CD4-positive, alpha-beta T cell (primary cell): ENCODE data around the gene FUT6. TPM values are rescaled to one million over a fixed set of nuclear protein-coding genes. Genes with fewer than 3 reads are reported as not detected.
A peak's percentile ranks its signal among the peaks of the same experiment; 100 is the strongest.

Experiments used
- ATAC-seq: fragments of 200-7000 bp; cut with Tn5 transposase; one replicate; pipeline ENCODE4 v1.10.0; 2022; ENCODE audit warnings: mild to moderate bottlenecking; ENCODE audit not compliant: poor library complexity
- CTCF ChIA-PET: fragments of 350-600 bp; sonication (Branson Sonifier 250); formaldehyde crosslinking; loops from one replicate; lab custom pipeline; 2021; ENCODE audit warnings: antibody characterized with exemption, inconsistent platforms; lab: Charles Lee
- POLR2A ChIA-PET: fragments of 350-600 bp; sonication (Branson Sonifier 250); formaldehyde crosslinking; loops from one replicate; lab custom pipeline; 2021; ENCODE audit warnings: antibody characterized with exemption, inconsistent platforms; lab: Charles Lee
- DNase-seq, 14 experiments: peaks; one replicate each; pipeline ENCODE4 v3.0.0-alpha.2; 2013 to 2020; ENCODE audit warnings: mixed read lengths in 2 of 14
- H3K27ac ChIP-seq, 2 donors: one replicate each; pipeline versions ENCODE4 v1.5.1 to v1.7.0; 2013; ENCODE audit warnings: low read length in 2 of 2, low read depth in 1 of 2, mild to moderate bottlenecking in 1 of 2
- H3K27me3 ChIP-seq, 2 experiments: 1 replicate in 1 of 2; 2 replicates in 1 of 2; pipeline versions ENCODE4 v1.6.1 to v1.7.0; 2013; ENCODE audit warnings: low read length in 2 of 2, control low read depth in 1 of 2, mild to moderate bottlenecking in 1 of 2, moderate library complexity in 1 of 2; ENCODE audit not compliant: insufficient read depth in 2 of 2, control insufficient read depth in 1 of 2
- H3K36me3 ChIP-seq: one replicate; pipeline ENCODE4 v1.6.1; 2013; ENCODE audit warnings: low read length, control low read depth; ENCODE audit not compliant: insufficient read depth
- H3K4me1 ChIP-seq: one replicate; pipeline ENCODE4 v1.6.1; 2013; ENCODE audit warnings: low read length, control low read depth; ENCODE audit not compliant: insufficient read depth
- H3K4me3 ChIP-seq: one replicate; pipeline ENCODE4 v1.5.1; 2013; ENCODE audit warnings: mild to moderate bottlenecking, low read length, moderate library complexity
- H3K9me3 ChIP-seq, 2 experiments: 1 replicate in 1 of 2; 2 replicates in 1 of 2; pipeline versions ENCODE4 v1.6.1 to v1.7.0; 2013; ENCODE audit warnings: low read length in 2 of 2, mild to moderate bottlenecking in 2 of 2, control low read depth in 1 of 2, moderate library complexity in 1 of 2; ENCODE audit not compliant: control insufficient read depth in 1 of 2, insufficient read depth in 1 of 2
- H3K27ac Mint-ChIP-seq: one replicate; pipeline ENCODE4 v1.8.0; 2020; ENCODE audit warnings: mixed read lengths
- H3K27me3 Mint-ChIP-seq: one replicate; pipeline ENCODE4 v1.8.0; 2021; ENCODE audit warnings: mixed read lengths
- H3K36me3 Mint-ChIP-seq: one replicate; pipeline ENCODE4 v1.8.0; 2021; ENCODE audit warnings: low read depth, mixed read lengths
- H3K4me1 Mint-ChIP-seq: one replicate; pipeline ENCODE4 v1.8.0; 2021; ENCODE audit warnings: low read depth, mixed read lengths
- H3K4me3 Mint-ChIP-seq: one replicate; pipeline ENCODE4 v1.8.0; 2020; ENCODE audit warnings: mild to moderate bottlenecking, mixed read lengths
- H3K9me3 Mint-ChIP-seq: one replicate; pipeline ENCODE4 v1.8.0; 2020; ENCODE audit warnings: mixed read lengths
- intact Hi-C, 2 experiments: fragments of 100-400 bp; cut with DNase I in 1 of 2; cut with micrococcal nuclease in 1 of 2; formaldehyde crosslinking; loops; one replicate each; pipeline versions ENCODE4 v1.15.1 to v1.9.0; 2023 to 2025; cut with DNase I, micrococcal nuclease
- total RNA-seq, 174 experiments: library from RNA in 2 of 174; stranded (reverse) in 2 of 174; gene quantifications; one replicate each; pipeline ENCODE4 v1.2.3 and lab custom pipeline; 2021 to 2026
- TF ChIP-seq, protein P1 (sequence below): fragments of 200-600 bp; IDR thresholded peaks from one replicate; pipeline ENCODE4 v1.8.0; 2022; ENCODE audit warnings: antibody characterized with exemption, mild to moderate bottlenecking

FUT6 gene
- total RNA-seq, 2 experiments from 2014 or later: 0.17 TPM; not detected in 1

DNA sequence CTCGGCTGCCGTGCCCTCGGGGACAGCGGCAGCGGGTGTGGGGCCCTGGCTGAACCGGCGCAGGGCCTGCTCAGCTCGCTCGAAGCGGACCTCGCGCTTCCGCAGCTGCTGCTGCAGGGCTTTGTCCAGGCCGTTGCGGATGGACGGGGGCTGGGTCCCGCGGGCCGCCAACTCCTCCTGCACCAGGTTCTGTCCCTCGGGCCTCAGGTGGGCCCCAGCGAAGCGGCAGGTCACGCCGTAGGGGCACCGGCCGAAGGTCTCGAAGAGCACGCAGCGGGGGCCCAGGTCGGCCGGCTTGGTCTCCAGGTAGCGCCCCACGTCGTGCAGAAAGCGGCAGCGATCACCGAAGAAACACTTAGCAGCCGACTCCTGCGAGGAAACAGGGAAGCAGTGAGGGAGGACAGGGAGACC, 50.1 kb downstream of the FUT6 start:
- CTCF ChIA-PET: no interaction called here
- Histone ChIP-seq H3K27ac (no peak overlapping the region), H3K27me3 (no peaks in the 10 kb centered on the region), H3K9me3 (no peaks in the 10 kb centered on the region), H3K36me3 (peaks cover 57% of the 10 kb centered on the region), H3K4me1 (peaks cover 26% of the 10 kb centered on the region), H3K4me3 (no peak overlapping the region)
- intact Hi-C loops: no loop called here
- H3K27me3 Mint-ChIP-seq: no peaks in the 10 kb centered on the region
- ATAC-seq (no peak), DNase-seq (peak in 1 of 14 experiments; percentile 54)
- H3K36me3 Mint-ChIP-seq: peaks cover 45% of the 10 kb centered on the region
- POLR2A ChIA-PET: interaction anchor here (2.8 to 3.6 kb wide), 4 partner anchors 15 to 167 kb away, joined by 15 to 23 read pairs (median 18); partner anchors contain the start of genes CATSPERD, LONP1, NDUFA11 and SAFB
- no peaks in the 10 kb centered on the region for H3K9me3 Mint-ChIP-seq
- H3K4me3 Mint-ChIP-seq: peak overlapping the region; percentile 54
- TF ChIP-seq, protein P1, sequence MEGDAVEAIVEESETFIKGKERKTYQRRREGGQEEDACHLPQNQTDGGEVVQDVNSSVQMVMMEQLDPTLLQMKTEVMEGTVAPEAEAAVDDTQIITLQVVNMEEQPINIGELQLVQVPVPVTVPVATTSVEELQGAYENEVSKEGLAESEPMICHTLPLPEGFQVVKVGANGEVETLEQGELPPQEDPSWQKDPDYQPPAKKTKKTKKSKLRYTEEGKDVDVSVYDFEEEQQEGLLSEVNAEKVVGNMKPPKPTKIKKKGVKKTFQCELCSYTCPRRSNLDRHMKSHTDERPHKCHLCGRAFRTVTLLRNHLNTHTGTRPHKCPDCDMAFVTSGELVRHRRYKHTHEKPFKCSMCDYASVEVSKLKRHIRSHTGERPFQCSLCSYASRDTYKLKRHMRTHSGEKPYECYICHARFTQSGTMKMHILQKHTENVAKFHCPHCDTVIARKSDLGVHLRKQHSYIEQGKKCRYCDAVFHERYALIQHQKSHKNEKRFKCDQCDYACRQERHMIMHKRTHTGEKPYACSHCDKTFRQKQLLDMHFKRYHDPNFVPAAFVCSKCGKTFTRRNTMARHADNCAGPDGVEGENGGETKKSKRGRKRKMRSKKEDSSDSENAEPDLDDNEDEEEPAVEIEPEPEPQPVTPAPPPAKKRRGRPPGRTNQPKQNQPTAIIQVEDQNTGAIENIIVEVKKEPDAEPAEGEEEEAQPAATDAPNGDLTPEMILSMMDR: no peak
- peaks cover 15% of the 10 kb centered on the region for H3K4me1 Mint-ChIP-seq
- H3K27ac Mint-ChIP-seq: no peak overlapping the region

DNA sequence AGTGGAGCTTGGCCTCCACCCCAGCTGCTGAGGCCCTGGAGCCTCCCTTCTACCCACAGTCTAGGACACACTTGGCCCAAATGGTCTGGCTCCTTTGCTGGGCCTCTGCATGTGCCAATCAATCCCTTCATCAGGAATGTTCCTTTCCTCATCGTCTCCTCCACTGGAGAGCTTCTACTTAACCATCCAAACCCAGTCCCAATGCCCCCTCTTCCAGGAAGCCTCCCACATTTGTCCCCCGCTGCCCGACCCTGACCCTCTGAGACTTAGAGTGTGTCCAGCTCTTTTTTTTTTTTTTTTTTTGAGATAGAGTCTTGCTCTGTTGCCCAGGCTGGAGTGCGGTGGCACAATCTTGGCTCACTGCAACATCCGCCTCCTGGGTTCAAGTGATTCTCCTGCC, 51.1 kb downstream of the FUT6 start:
- H3K36me3 ChIP-seq: peaks cover 60% of the 10 kb centered on the region
- no peaks in the 10 kb centered on the region for H3K27me3 Mint-ChIP-seq
- H3K36me3 Mint-ChIP-seq: peaks cover 50% of the 10 kb centered on the region
- ATAC-seq: no peak
- no peak overlapping the region for H3K4me3 ChIP-seq
- H3K4me3 Mint-ChIP-seq: peak overlapping the region; percentile 45
- H3K27ac Mint-ChIP-seq: no peak overlapping the region
- no peak overlapping the region for H3K27ac ChIP-seq
- no peaks in the 10 kb centered on the region for H3K9me3 ChIP-seq
- H3K4me1 Mint-ChIP-seq: peaks cover 15% of the 10 kb centered on the region
- DNase-seq: no peak
- no peaks in the 10 kb centered on the region for H3K27me3 ChIP-seq
- H3K9me3 Mint-ChIP-seq: no peaks in the 10 kb centered on the region
- H3K4me1 ChIP-seq: peaks cover 22% of the 10 kb centered on the region
- ChIA-PET CTCF (interaction anchor here (1.7 kb wide), 1 partner anchor 16 kb away, joined by 6 read pairs; no protein-coding TSS in a partner anchor), POLR2A (no interaction called here)
- TF ChIP-seq, protein P1: no peak
- intact Hi-C loops: no loop called here

DNA sequence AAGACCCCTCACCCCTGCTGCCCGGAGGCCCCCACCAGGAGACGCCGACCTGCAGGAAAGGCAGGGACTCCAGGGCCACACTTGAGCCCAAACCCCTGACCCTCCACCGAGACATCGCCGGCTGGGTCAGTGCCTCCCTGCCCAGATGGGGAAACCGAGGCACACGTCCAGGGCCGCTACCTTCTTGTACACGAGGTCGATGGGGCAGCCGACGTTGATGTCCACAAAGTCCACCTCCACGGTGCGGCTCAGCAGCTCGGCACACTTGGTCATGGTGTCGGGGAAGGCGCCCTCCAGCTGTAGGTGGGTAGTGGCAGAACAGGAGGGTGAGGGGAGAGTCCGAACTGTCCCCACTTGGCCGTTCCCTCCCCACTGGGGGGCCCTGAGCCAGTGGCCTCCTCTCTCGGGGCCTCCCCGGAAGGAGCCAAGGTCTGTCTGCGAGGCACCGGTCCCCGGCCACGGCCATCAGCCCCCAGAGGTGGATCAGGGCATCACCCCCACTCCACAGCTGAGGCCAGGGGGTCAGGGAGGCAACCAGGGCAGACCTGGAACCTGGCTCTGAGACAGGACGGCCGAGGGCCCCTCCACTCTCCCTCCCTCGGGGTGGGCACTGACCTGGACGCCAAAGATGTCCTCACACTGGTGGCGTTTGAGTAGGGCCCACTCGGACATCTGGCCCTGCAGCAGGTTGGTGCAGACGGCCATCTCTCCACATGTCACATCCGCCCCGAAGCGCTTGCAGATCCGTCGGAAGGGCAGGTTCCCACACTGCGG, 51.9 kb downstream of the FUT6 start:
- Mint-ChIP-seq H3K4me3 (peak overlapping the region; percentile 45), H3K27ac (no peak overlapping the region), H3K36me3 (peaks cover 50% of the 10 kb centered on the region), H3K9me3 (no peaks in the 10 kb centered on the region), H3K4me1 (peaks cover 15% of the 10 kb centered on the region), H3K27me3 (no peaks in the 10 kb centered on the region)
- intact Hi-C loops: no loop called here
- no peak for ATAC-seq
- TF ChIP-seq, protein P1: no peak
- peaks cover 22% of the 10 kb centered on the region for H3K4me1 ChIP-seq
- CTCF ChIA-PET: interaction anchor here (1.7 kb wide), 1 partner anchor 17 kb away, joined by 6 read pairs; no protein-coding TSS in a partner anchor
- peak in 1 of 14 experiments; percentile 50 for DNase-seq
- no peak overlapping the region for H3K4me3 ChIP-seq
- POLR2A ChIA-PET: no interaction called here
- no peaks in the 10 kb centered on the region for H3K9me3 ChIP-seq
- no peak overlapping the region for H3K27ac ChIP-seq
- no peaks in the 10 kb centered on the region for H3K27me3 ChIP-seq
- H3K36me3 ChIP-seq: peaks cover 60% of the 10 kb centered on the region
